Esophagus muscularis mucosa (tissue), 4 donors: Measurements from ENCODE around the gene NMUR2. TPM values are rescaled to one million over a fixed set of nuclear protein-coding genes. Genes with fewer than 3 reads are reported as not detected.

ENCODE experiments used
- DNase-seq: peaks from one replicate; pipeline ENCODE4 v3.0.0-alpha.2; 2017; ENCODE audit errors: extremely low spot score
- H3K27ac ChIP-seq, 4 donors: fragments of 200-600 bp; sonication (generic); replicated peaks in 1 of 4; 1 replicate in 3 of 4; 2 replicates in 1 of 4; pipeline ENCODE4 v1.5.1; 2016 to 2019; ENCODE audit warnings: mild to moderate bottlenecking in 1 of 4
- H3K27me3 ChIP-seq, 4 donors: fragments of 200-600 bp; sonication (generic); one replicate each; pipeline versions ENCODE4 v1.5.1 to v1.6.0; 2016 to 2019
- H3K36me3 ChIP-seq, 4 donors: fragments of 200-600 bp; sonication (generic); one replicate each; pipeline ENCODE4 v1.5.1; 2016 to 2019
- H3K4me1 ChIP-seq, 4 donors: fragments of 200-600 bp; sonication (generic); one replicate each; pipeline ENCODE4 v1.5.1; 2016 to 2019
- H3K4me3 ChIP-seq, 4 donors: fragments of 200-600 bp; sonication (generic); 1 replicate in 2 of 4; 2 replicates in 2 of 4; pipeline ENCODE4 v1.5.1; 2016 to 2019; ENCODE audit warnings: mild to moderate bottlenecking in 4 of 4, moderate library complexity in 1 of 4
- H3K9me3 ChIP-seq, 4 donors: fragments of 200-600 bp; sonication (generic); 1 replicate in 3 of 4; 2 replicates in 1 of 4; pipeline ENCODE4 v1.5.1; 2016 to 2019
- CTCF ChIP-seq, 3 experiments: fragments of 200-600 bp in 2 of 3; fragments of 450-650 bp in 1 of 3; sonication (generic) in 2 of 3; IDR thresholded peaks; one replicate each; pipeline ENCODE4 v1.5.1; 2017 to 2019; ENCODE audit warnings: antibody characterized with exemption in 3 of 3, mild to moderate bottlenecking in 2 of 3, moderate library complexity in 1 of 3
- EP300 ChIP-seq: sonication (generic); formaldehyde crosslinking; IDR thresholded peaks from one replicate; pipeline ENCODE4 v1.6.1; 2017; ENCODE audit warnings: antibody characterized with exemption
- POLR2A ChIP-seq: fragments of 450-650 bp; IDR thresholded peaks from one replicate; pipeline ENCODE4 v1.6.1; 2017; ENCODE audit warnings: antibody characterized with exemption, moderate library complexity, mild to moderate bottlenecking, low read depth
- POLR2AphosphoS5 ChIP-seq, 2 donors: sonication (generic); formaldehyde crosslinking; IDR thresholded peaks; one replicate each; pipeline ENCODE4 v1.6.1; 2017; ENCODE audit warnings: antibody characterized with exemption in 2 of 2
- WGBS: methylation state at CpG from one replicate; pipeline ENCODE4 v1.1.5; 2018; 5-methylcytosine and 5-hydroxymethylcytosine counted together
- intact Hi-C: fragments of 100-400 bp; cut with DNase I; formaldehyde crosslinking; loops from one replicate; pipeline ENCODE4 v1.15.1; 2023
- total RNA-seq, 4 donors: library from RNA; depleted of rRNA; stranded (reverse); fragments of >200 nt; gene quantifications; one replicate each; pipeline versions ENCODE4 v1.1.0 to v1.2.1, GENCODE V29; 2016

NMUR2 gene
- total RNA-seq, 4 donors from 2014 or later, result not detected

- Histone ChIP-seq H3K27me3 (no peaks in the 10 kb centered on the region), H3K27ac (no peak overlapping the region), H3K4me1 (peaks cover 0 to 4% (median 0%) of the 10 kb centered on the region in 4 donors), H3K36me3 (no peaks in the 10 kb centered on the region), H3K9me3 (no peaks in the 10 kb centered on the region), H3K4me3 (no peak overlapping the region)
- TF ChIP-seq POLR2AphosphoS5 (IDR thresholded peaks at IDR 0.05) (no peak), EP300 (no peak), POLR2A (no peak), CTCF (IDR thresholded peaks at IDR 0.05) (no peak)
- DNase-seq, result no peak
- WGBS, result 96% methylated on average over 1 of the region's 1 CpG
- intact Hi-C loops, result no loop called here
Observed at GRCh38 chr5:152355061-152355460, 50.0 kb downstream of the NMUR2 start.

- Histone ChIP-seq H3K27ac (no peak overlapping the region), H3K9me3 (no peaks in the 10 kb centered on the region), H3K4me3 (no peak overlapping the region), H3K4me1 (no peaks in the 10 kb centered on the region), H3K27me3 (no peaks in the 10 kb centered on the region), H3K36me3 (no peaks in the 10 kb centered on the region)
- 73% methylated on average over 3 of the region's 3 CpGs for WGBS
- DNase-seq, result no peak
- intact Hi-C loops, result no loop called here
- no peak for TF ChIP-seq CTCF (IDR thresholded peaks at IDR 0.05)
- TF ChIP-seq POLR2AphosphoS5 (IDR thresholded peaks at IDR 0.05), result no peak
- no peak for TF ChIP-seq EP300
- no peak for TF ChIP-seq POLR2A
Observed at GRCh38 chr5:152353001-152353400, 52.1 kb downstream of the NMUR2 start.

GRCh38 chr5:152349683-152350526 is 55.2 kb downstream of the NMUR2 start:
- intact Hi-C loops, result no loop called here
- TF ChIP-seq POLR2A, result no peak
- peak; percentile 44 to 67 (median 50) for TF ChIP-seq CTCF (IDR thresholded peaks at IDR 0.05)
- TF ChIP-seq EP300, result no peak
- no peak for TF ChIP-seq POLR2AphosphoS5 (IDR thresholded peaks at IDR 0.05)
- Histone ChIP-seq H3K36me3 (no peaks in the 10 kb centered on the region), H3K9me3 (no peaks in the 10 kb centered on the region), H3K4me1 (no peaks in the 10 kb centered on the region), H3K27ac (no peak overlapping the region), H3K27me3 (no peaks in the 10 kb centered on the region), H3K4me3 (no peak overlapping the region)
- 45% methylated on average over 8 of the region's 8 CpGs for WGBS
- no peak for DNase-seq
